IMR-90 (cell line): ENCODE results near the gene KLHL29. TPM values are rescaled to one million over a fixed set of nuclear protein-coding genes. Genes with fewer than 3 reads are reported as not detected.

Source experiments
- ATAC-seq: fragments of 200-7000 bp; cut with Tn5 transposase; 2 replicates; pipeline ENCODE4 v1.9.1; 2020; ENCODE audit warnings: low read depth, mild to moderate bottlenecking, moderate library complexity
- BruUV-seq: library from RNA; stranded (reverse); fragments of 400-500 nt; replicated peaks from 2 replicates; lab custom pipeline; 2021; lab: Mats Ljungman, UMichigan
- CTCF ChIA-PET: fragments of 300-600 bp; formaldehyde crosslinking; extraction: SDS; loops from one replicate; lab custom pipeline; 2021; ENCODE audit warnings: antibody characterized with exemption; lab: Yijun Ruan, JAX
- POLR2A ChIA-PET: fragments of 300-600 bp; sonication (Branson Sonifier 250); formaldehyde crosslinking; loops from one replicate; lab custom pipeline; 2022; ENCODE audit warnings: antibody characterized with exemption; ENCODE audit not compliant: unreplicated experiment; lab: Charles Lee
- DNase-seq: peaks from one replicate; pipeline ENCODE4 v3.0.0; 2013
- H2AFZ ChIP-seq: replicated peaks from 2 replicates; pipeline ENCODE3; 2013; ENCODE audit warnings: low read length, mild to moderate bottlenecking; ENCODE audit not compliant: poor library complexity
- H2AK5ac ChIP-seq: 2 replicates; pipeline ENCODE4 v1.6.1; 2013; ENCODE audit warnings: low read depth, low read length, inconsistent platforms
- H2AK9ac ChIP-seq: replicated peaks from 2 replicates; pipeline ENCODE3; 2013; ENCODE audit warnings: mild to moderate bottlenecking, low read depth, low read length, moderate library complexity; ENCODE audit not compliant: poor library complexity
- H2BK120ac ChIP-seq: 2 replicates; pipeline ENCODE4 v1.6.1; 2013; ENCODE audit warnings: low read depth, low read length, inconsistent platforms
- H2BK15ac ChIP-seq: 3 replicates; pipeline ENCODE4 v1.6.1; 2013; ENCODE audit warnings: low read depth, low read length, inconsistent platforms
- H2BK20ac ChIP-seq: 2 replicates; pipeline ENCODE4 v1.6.1; 2013; ENCODE audit warnings: low read depth, mild to moderate bottlenecking, inconsistent platforms, low read length, moderate library complexity
- H2BK5ac ChIP-seq: 2 replicates; pipeline ENCODE4 v1.6.1; 2013; ENCODE audit warnings: mild to moderate bottlenecking, low read depth, low read length, inconsistent platforms; ENCODE audit not compliant: poor library complexity, severe bottlenecking
- H3K14ac ChIP-seq: replicated peaks from 2 replicates; pipeline ENCODE4 v1.6.1; 2013; ENCODE audit warnings: low read depth, low read length, inconsistent platforms
- H3K18ac ChIP-seq: 2 replicates; pipeline ENCODE4 v1.6.1; 2013; ENCODE audit warnings: low read depth, low read length, control low read depth
- H3K23ac ChIP-seq: 2 replicates; pipeline ENCODE4 v1.6.1; 2013; ENCODE audit warnings: low read depth, low read length, inconsistent platforms
- H3K27ac ChIP-seq: 2 replicates; pipeline ENCODE4 v1.5.1; 2013; ENCODE audit warnings: mild to moderate bottlenecking, control low read depth, low read length; ENCODE audit not compliant: insufficient read depth
- H3K27me3 ChIP-seq: 2 replicates; pipeline ENCODE4 v1.6.1; 2013; ENCODE audit warnings: low read length; ENCODE audit not compliant: control insufficient read depth, insufficient read depth
- H3K36me3 ChIP-seq: 2 replicates; pipeline ENCODE4 v1.6.1; 2013; ENCODE audit warnings: low read length, mixed read lengths; ENCODE audit not compliant: control insufficient read depth, insufficient read depth
- H3K4ac ChIP-seq: 2 replicates; pipeline ENCODE4 v1.6.1; 2013; ENCODE audit warnings: low read depth, low read length, inconsistent platforms
- H3K4me1 ChIP-seq: 2 replicates; pipeline ENCODE4 v1.6.1; 2013; ENCODE audit warnings: low read length, mixed read lengths; ENCODE audit not compliant: control insufficient read depth, insufficient read depth
- H3K4me2 ChIP-seq: 2 replicates; pipeline ENCODE4 v1.6.1; 2013; ENCODE audit warnings: low read depth, mild to moderate bottlenecking, control low read depth, low read length, moderate library complexity
- H3K4me3 ChIP-seq: 2 replicates; pipeline ENCODE4 v1.5.1; 2013; ENCODE audit warnings: low read depth, mild to moderate bottlenecking, control low read depth, low read length, moderate library complexity; ENCODE audit not compliant: insufficient read depth
- H3K56ac ChIP-seq: 2 replicates; pipeline ENCODE4 v1.6.1; 2013; ENCODE audit warnings: low read length, inconsistent platforms; ENCODE audit not compliant: insufficient read depth; ENCODE audit errors: extremely low read depth
- H3K79me1 ChIP-seq, 2 experiments: 2 replicates each; pipeline ENCODE4 v1.6.1; 2013; ENCODE audit warnings: low read length in 2 of 2, inconsistent platforms in 1 of 2, low read depth in 1 of 2
- H3K9ac ChIP-seq: 2 replicates; pipeline ENCODE4 v1.6.1; 2013; ENCODE audit warnings: low read depth, low read length, control low read depth
- H3K9me1 ChIP-seq: 2 replicates; pipeline ENCODE4 v1.6.1; 2013; ENCODE audit warnings: low read length, inconsistent platforms; ENCODE audit not compliant: insufficient read depth
- H3K9me3 ChIP-seq: 2 replicates; pipeline ENCODE4 v1.6.1; 2013; ENCODE audit warnings: low read length; ENCODE audit not compliant: control insufficient read depth, insufficient read depth
- H4K20me1 ChIP-seq: 2 replicates; pipeline ENCODE4 v1.6.1; 2013; ENCODE audit warnings: low read length, inconsistent platforms; ENCODE audit not compliant: insufficient read depth
- H4K5ac ChIP-seq: 2 replicates; pipeline ENCODE4 v1.6.1; 2013; ENCODE audit warnings: mild to moderate bottlenecking, low read depth, low read length, control low read depth
- H4K8ac ChIP-seq, 2 experiments: 2 replicates each; pipeline ENCODE4 v1.6.1; 2013; ENCODE audit warnings: low read depth in 2 of 2, low read length in 2 of 2, control low read depth in 1 of 2, inconsistent platforms in 1 of 2
- H4K91ac ChIP-seq: 2 replicates; pipeline ENCODE4 v1.6.1; 2013; ENCODE audit warnings: low read depth, low read length, inconsistent platforms; ENCODE audit not compliant: insufficient read depth
- BHLHE40 ChIP-seq: fragments of 150-350 bp; IDR thresholded peaks from 2 replicates; pipeline ENCODE4 v1.6.1; 2016; ENCODE audit warnings: mild to moderate bottlenecking, low read depth, low read length
- CEBPB ChIP-seq: IDR thresholded peaks from 2 replicates; pipeline ENCODE4 v1.6.1; 2012; ENCODE audit warnings: low read depth, low read length, improper control_type of control experiment
- CHD1 ChIP-seq: IDR thresholded peaks from 2 replicates; pipeline ENCODE4 v1.6.1; 2012; ENCODE audit warnings: low read depth, low read length, improper control_type of control experiment
- FOS ChIP-seq: fragments of 150-350 bp; IDR thresholded peaks from 2 replicates; pipeline ENCODE4 v1.6.1; 2016; ENCODE audit warnings: low read depth, low read length
- MAFK ChIP-seq: IDR thresholded peaks from 2 replicates; pipeline ENCODE4 v1.6.1; 2012; ENCODE audit warnings: low read depth, low read length, improper control_type of control experiment
- MAZ ChIP-seq: IDR thresholded peaks from 2 replicates; pipeline ENCODE4 v1.6.1; 2012; ENCODE audit warnings: low read depth, mild to moderate bottlenecking, low read length, improper control_type of control experiment, moderate library complexity, borderline replicate concordance
- MXI1 ChIP-seq: IDR thresholded peaks from 2 replicates; pipeline ENCODE4 v1.6.1; 2012; ENCODE audit warnings: low read depth, mild to moderate bottlenecking, low read length, moderate library complexity, borderline replicate concordance
- NFE2L2 ChIP-seq: fragments of 150-350 bp; IDR thresholded peaks from 2 replicates; pipeline ENCODE4 v1.6.1; 2016; ENCODE audit warnings: low read depth, mild to moderate bottlenecking, low read length
- POLR2A ChIP-seq: IDR thresholded peaks from 2 replicates; pipeline ENCODE4 v1.6.1; 2012; ENCODE audit warnings: mild to moderate bottlenecking, low read depth, low read length
- RAD21 ChIP-seq: IDR thresholded peaks from 2 replicates; pipeline ENCODE4 v1.6.1; 2012; ENCODE audit warnings: low read length, improper control_type of control experiment
- RCOR1 ChIP-seq: IDR thresholded peaks from 2 replicates; pipeline ENCODE4 v1.6.1; 2012; ENCODE audit warnings: mild to moderate bottlenecking, low read length, improper control_type of control experiment; ENCODE audit not compliant: insufficient replicate concordance
- RFX5 ChIP-seq: IDR thresholded peaks from 2 replicates; pipeline ENCODE4 v1.8.0; 2012; ENCODE audit warnings: low read depth, mild to moderate bottlenecking, low read length, moderate library complexity
- SMC3 ChIP-seq: fragments of 150-350 bp; IDR thresholded peaks from 2 replicates; pipeline ENCODE4 v1.6.1; 2016; ENCODE audit warnings: low read depth, mild to moderate bottlenecking, antibody characterized with exemption, low read length, moderate library complexity
- WGBS, 2 experiments: methylation state at CpG; one replicate each; pipeline versions ENCODE4 v1.1.5 to v1.1.7; 2013; ENCODE audit warnings: missing lambda C conversion rate in 2 of 2; ENCODE audit not compliant: insufficient read length in 1 of 2; ENCODE audit errors: extremely low coverage in 2 of 2; 5-methylcytosine and 5-hydroxymethylcytosine counted together
- dilution Hi-C: fragments of 300-500 bp; cut with HindIII; formaldehyde crosslinking; loops from one replicate; pipeline ENCODE4 v1.14.3; 2018; ENCODE audit warnings: low sequenced_read_pairs; ENCODE audit not compliant: unreplicated experiment
- in situ Hi-C: fragments of 300-500 bp; cut with MboI; formaldehyde crosslinking; loops from 3 replicates; pipeline ENCODE4 v1.14.3; 2019; ENCODE audit warnings: low sequenced_read_pairs, inconsistent platforms, mixed read lengths
- intact Hi-C: fragments of 100-400 bp; cut with micrococcal nuclease; formaldehyde crosslinking; loops from 2 replicates; pipeline ENCODE4 v1.10.0; 2022
- polyA plus RNA-seq, 3 experiments: library from polyadenylated mRNA; depleted of rRNA; stranded (reverse); fragments of >200 nt; gene quantifications; 2 replicates each; pipeline ENCODE4 v1.2.3, GENCODE V29; 2012; ENCODE audit warnings: low replicate concordance in 1 of 3
- total RNA-seq: library from RNA; depleted of rRNA; stranded (reverse); fragments of >200 nt; gene quantifications from 2 replicates; pipeline ENCODE4 v1.2.3, GENCODE V29; 2012
- TF ChIP-seq, protein P1 (sequence below): fragments of 150-350 bp; IDR thresholded peaks from 2 replicates; pipeline ENCODE4 v1.6.1; 2016; ENCODE audit warnings: low read depth, mild to moderate bottlenecking, low read length, moderate library complexity, borderline replicate concordance
- TF ChIP-seq, protein P2 (sequence below): fragments of 150-350 bp; IDR thresholded peaks from 2 replicates; pipeline ENCODE4 v1.6.1; 2017; ENCODE audit warnings: mild to moderate bottlenecking, antibody characterized with exemption, low read length, low read depth
- TF ChIP-seq, protein P3 (sequence below): conservative IDR thresholded peaks from 2 replicates; pipeline ENCODE4 v1.5.1; 2012; ENCODE audit warnings: mild to moderate bottlenecking, low read depth, low read length, improper control_type of control experiment

KLHL29 gene
- total and polyA plus RNA-seq, 2 of the 4 experiments (the other 2 are of a cell fraction) = 2.0 to 8.0 TPM

DNA sequence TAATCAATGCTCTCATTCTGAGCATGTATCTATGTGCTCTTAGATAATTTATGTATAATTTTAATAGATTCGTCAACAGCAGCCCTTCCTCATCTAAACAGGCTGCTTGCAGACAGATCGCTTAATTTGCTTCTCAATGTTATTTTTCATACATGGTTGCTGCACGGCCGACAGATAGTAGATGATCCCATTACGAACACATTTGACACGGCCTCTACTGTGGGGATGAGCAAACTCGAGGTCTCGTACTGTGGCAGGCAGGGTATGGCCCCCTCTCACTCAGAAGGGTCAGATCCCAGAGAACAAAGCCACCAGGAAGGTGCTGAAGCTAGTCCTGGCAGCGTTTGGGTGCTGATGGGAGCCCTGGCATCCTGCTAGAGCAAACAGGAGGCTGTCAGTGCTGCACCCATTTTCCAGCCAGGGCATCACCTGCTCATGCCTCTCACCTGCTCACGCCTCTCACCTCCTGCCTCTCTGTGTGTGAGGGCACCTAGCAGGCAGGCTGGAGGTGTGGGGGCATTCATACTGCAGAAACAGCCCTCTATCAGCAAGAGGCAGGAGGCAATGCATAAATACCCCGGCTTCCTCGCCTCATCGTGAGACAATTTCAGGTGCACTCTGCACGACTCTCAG lies 80.0 kb downstream of the KLHL29 start:
- H3K9ac ChIP-seq = no peak overlapping the region
- H3K18ac ChIP-seq = no peak overlapping the region
- TF ChIP-seq RAD21 = no peak
- no peak for TF ChIP-seq MAFK
- TF ChIP-seq, protein P1, sequence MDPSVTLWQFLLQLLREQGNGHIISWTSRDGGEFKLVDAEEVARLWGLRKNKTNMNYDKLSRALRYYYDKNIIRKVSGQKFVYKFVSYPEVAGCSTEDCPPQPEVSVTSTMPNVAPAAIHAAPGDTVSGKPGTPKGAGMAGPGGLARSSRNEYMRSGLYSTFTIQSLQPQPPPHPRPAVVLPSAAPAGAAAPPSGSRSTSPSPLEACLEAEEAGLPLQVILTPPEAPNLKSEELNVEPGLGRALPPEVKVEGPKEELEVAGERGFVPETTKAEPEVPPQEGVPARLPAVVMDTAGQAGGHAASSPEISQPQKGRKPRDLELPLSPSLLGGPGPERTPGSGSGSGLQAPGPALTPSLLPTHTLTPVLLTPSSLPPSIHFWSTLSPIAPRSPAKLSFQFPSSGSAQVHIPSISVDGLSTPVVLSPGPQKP = no peak
- TF ChIP-seq BHLHE40 = no peak
- TF ChIP-seq NFE2L2 = no peak
- TF ChIP-seq SMC3 = no peak
- TF ChIP-seq CEBPB = no peak
- TF ChIP-seq, protein P2, sequence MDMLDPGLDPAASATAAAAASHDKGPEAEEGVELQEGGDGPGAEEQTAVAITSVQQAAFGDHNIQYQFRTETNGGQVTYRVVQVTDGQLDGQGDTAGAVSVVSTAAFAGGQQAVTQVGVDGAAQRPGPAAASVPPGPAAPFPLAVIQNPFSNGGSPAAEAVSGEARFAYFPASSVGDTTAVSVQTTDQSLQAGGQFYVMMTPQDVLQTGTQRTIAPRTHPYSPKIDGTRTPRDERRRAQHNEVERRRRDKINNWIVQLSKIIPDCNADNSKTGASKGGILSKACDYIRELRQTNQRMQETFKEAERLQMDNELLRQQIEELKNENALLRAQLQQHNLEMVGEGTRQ = no peak
- no peak for TF ChIP-seq RCOR1
- TF ChIP-seq MXI1 = no peak
- TF ChIP-seq, protein P3, sequence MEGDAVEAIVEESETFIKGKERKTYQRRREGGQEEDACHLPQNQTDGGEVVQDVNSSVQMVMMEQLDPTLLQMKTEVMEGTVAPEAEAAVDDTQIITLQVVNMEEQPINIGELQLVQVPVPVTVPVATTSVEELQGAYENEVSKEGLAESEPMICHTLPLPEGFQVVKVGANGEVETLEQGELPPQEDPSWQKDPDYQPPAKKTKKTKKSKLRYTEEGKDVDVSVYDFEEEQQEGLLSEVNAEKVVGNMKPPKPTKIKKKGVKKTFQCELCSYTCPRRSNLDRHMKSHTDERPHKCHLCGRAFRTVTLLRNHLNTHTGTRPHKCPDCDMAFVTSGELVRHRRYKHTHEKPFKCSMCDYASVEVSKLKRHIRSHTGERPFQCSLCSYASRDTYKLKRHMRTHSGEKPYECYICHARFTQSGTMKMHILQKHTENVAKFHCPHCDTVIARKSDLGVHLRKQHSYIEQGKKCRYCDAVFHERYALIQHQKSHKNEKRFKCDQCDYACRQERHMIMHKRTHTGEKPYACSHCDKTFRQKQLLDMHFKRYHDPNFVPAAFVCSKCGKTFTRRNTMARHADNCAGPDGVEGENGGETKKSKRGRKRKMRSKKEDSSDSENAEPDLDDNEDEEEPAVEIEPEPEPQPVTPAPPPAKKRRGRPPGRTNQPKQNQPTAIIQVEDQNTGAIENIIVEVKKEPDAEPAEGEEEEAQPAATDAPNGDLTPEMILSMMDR = no peak
- no peak for TF ChIP-seq CHD1
- TF ChIP-seq MAZ = no peak
- TF ChIP-seq POLR2A = no peak
- TF ChIP-seq RFX5 = no peak
- no peak for TF ChIP-seq FOS
- DNase-seq = no peak
- no peak for ATAC-seq
- CTCF ChIA-PET = no interaction called here
- no peaks in the 10 kb centered on the region for H3K27me3 ChIP-seq
- H2AK5ac ChIP-seq = no peak overlapping the region
- H3K23ac ChIP-seq = no peak overlapping the region
- no peak overlapping the region for H4K5ac ChIP-seq
- no peak overlapping the region for H2AK9ac ChIP-seq
- H3K27ac ChIP-seq = no peak overlapping the region
- no peak overlapping the region for H3K4ac ChIP-seq
- H3K79me1 ChIP-seq = peaks cover 0 to 2% of the 10 kb centered on the region in 2 experiments; a peak in 2 of 4 replicates
- no peak overlapping the region for H4K91ac ChIP-seq
- no peak overlapping the region for H3K56ac ChIP-seq
- H4K8ac ChIP-seq = no peak overlapping the region
- no peak overlapping the region for H3K4me2 ChIP-seq
- dilution Hi-C loops = no loop called here
- no TSS peak for BruUV-seq
- H3K14ac ChIP-seq = no peak overlapping the region
- no peak overlapping the region for H2BK20ac ChIP-seq
- WGBS, 2 experiments = 80% methylated on average over 9 of the region's 14 CpGs; no CpG with 5 or more reads in 1 of the 2 experiments
- no peak overlapping the region for H2BK5ac ChIP-seq
- no peaks in the 10 kb centered on the region for H3K9me3 ChIP-seq
- H3K4me1 ChIP-seq = peaks cover 9% of the 10 kb centered on the region; the same call in 1 of the 2 replicates
- peaks cover under 1% of the 10 kb centered on the region; the same call in 1 of the 2 replicates for H3K9me1 ChIP-seq
- H3K36me3 ChIP-seq = no peaks in the 10 kb centered on the region
- in situ Hi-C loops = loop anchor here (10.0 kb wide), 1 partner anchor 270 kb away; no protein-coding TSS in a partner anchor
- POLR2A ChIA-PET = no interaction called here
- H2BK120ac ChIP-seq = no peak overlapping the region
- no peak overlapping the region for H3K4me3 ChIP-seq
- no peak overlapping the region for H2BK15ac ChIP-seq
- H2AFZ ChIP-seq = no peak overlapping the region
- peaks cover 5% of the 10 kb centered on the region; the same call in 1 of the 2 replicates for H4K20me1 ChIP-seq
- intact Hi-C loops = loop anchor here (5.0 kb wide), 2 partner anchors 78 to 268 kb away; partner anchors contain the start of gene KLHL29
